Activated CD8-positive, alpha-beta memory T cell treated with anti-CD3 and anti-CD28 coated beads, Interleukin-2, amount 10 ng/mL, durations not matched to agents 7 days and 5 days (primary cell): ENCODE measurements around the gene SNAP91. TPM values are rescaled to one million over a fixed set of nuclear protein-coding genes. Genes with fewer than 3 reads are reported as not detected.
"Not testable (repeated sequence)": the region's sequence is repeated elsewhere in the genome, so short reads cannot be mapped to it uniquely, and the experiment has no call there.

Experiments used
- ATAC-seq: fragments of 150-1000 bp; cut with Tn5 transposase; one replicate; pipeline ENCODE4 v1.10.0; 2021; ENCODE audit warnings: moderate library complexity
- CTCF ChIA-PET: fragments of 350-600 bp; sonication (Branson Sonifier 250); formaldehyde crosslinking; loops from one replicate; lab custom pipeline; 2021; ENCODE audit warnings: antibody characterized with exemption; lab: Charles Lee
- DNase-seq: peaks from one replicate; pipeline ENCODE4 v3.0.0-alpha.2; 2020
- H3K27ac Mint-ChIP-seq: one replicate; pipeline ENCODE4 v1.8.0; 2021; ENCODE audit warnings: mild to moderate bottlenecking, mixed read lengths
- H3K27me3 Mint-ChIP-seq: one replicate; pipeline ENCODE4 v1.8.0; 2021; ENCODE audit warnings: mixed read lengths
- H3K36me3 Mint-ChIP-seq: one replicate; pipeline ENCODE4 v1.8.0; 2021; ENCODE audit warnings: mild to moderate bottlenecking, mixed read lengths
- H3K4me1 Mint-ChIP-seq: one replicate; pipeline ENCODE4 v1.8.0; 2021; ENCODE audit warnings: mixed read lengths
- H3K4me3 Mint-ChIP-seq: one replicate; pipeline ENCODE4 v1.8.0; 2021; ENCODE audit warnings: mild to moderate bottlenecking, moderate library complexity, mixed read lengths
- H3K9me3 Mint-ChIP-seq: one replicate; pipeline ENCODE4 v1.8.0; 2022; ENCODE audit warnings: low read depth, mixed read lengths
- total RNA-seq, 2 experiments: library from RNA; stranded (reverse); gene quantifications; one replicate each; pipeline ENCODE4 v1.2.3, GENCODE V29; 2021

SNAP91 gene, protein sequence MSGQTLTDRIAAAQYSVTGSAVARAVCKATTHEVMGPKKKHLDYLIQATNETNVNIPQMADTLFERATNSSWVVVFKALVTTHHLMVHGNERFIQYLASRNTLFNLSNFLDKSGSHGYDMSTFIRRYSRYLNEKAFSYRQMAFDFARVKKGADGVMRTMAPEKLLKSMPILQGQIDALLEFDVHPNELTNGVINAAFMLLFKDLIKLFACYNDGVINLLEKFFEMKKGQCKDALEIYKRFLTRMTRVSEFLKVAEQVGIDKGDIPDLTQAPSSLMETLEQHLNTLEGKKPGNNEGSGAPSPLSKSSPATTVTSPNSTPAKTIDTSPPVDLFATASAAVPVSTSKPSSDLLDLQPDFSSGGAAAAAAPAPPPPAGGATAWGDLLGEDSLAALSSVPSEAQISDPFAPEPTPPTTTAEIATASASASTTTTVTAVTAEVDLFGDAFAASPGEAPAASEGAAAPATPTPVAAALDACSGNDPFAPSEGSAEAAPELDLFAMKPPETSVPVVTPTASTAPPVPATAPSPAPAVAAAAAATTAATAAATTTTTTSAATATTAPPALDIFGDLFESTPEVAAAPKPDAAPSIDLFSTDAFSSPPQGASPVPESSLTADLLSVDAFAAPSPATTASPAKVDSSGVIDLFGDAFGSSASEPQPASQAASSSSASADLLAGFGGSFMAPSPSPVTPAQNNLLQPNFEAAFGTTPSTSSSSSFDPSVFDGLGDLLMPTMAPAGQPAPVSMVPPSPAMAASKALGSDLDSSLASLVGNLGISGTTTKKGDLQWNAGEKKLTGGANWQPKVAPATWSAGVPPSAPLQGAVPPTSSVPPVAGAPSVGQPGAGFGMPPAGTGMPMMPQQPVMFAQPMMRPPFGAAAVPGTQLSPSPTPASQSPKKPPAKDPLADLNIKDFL
- total RNA-seq = not detected

GRCh38 chr6:83708970-83709747, at the start of gene SNAP91:
TSS of gene SNAP91 (minus strand) at chr6:83709101. CDS start at chr6:83707927, 1,174 bp downstream.
- Mint-ChIP-seq H3K27ac (no peak within 1 kb of the TSS), H3K9me3 (no peaks in the 10 kb centered on the region), H3K36me3 (peaks cover 2% of the 10 kb centered on the region), H3K4me1 (peaks cover 3% of the 10 kb centered on the region), H3K27me3 (peaks cover 38% of the 10 kb centered on the region), H3K4me3 (no peak within 1 kb of the TSS)
- CTCF ChIA-PET = no interaction called here
- DNase-seq (no peak), ATAC-seq (no peak)

GRCh38 chr6:83758533-83758932, 49.6 kb upstream of the SNAP91 start:
- CTCF ChIA-PET = no interaction called here
- Mint-ChIP-seq H3K4me1 (no peaks in the 10 kb centered on the region), H3K27ac (no peak overlapping the region)

GRCh38 chr6:83757021-83757420, 48.1 kb upstream of the SNAP91 start:
- no peak for ATAC-seq
- CTCF ChIA-PET = no interaction called here
- Mint-ChIP-seq H3K27ac (no peak overlapping the region), H3K4me1 (no peaks in the 10 kb centered on the region), H3K4me3 (no peak overlapping the region), H3K27me3 (no peaks in the 10 kb centered on the region), H3K36me3 (no peaks in the 10 kb centered on the region), H3K9me3 (peaks cover 17% of the 10 kb centered on the region)
- DNase-seq = no peak

More at GRCh38 chr6:83758533-83758932, 49.6 kb upstream of the SNAP91 start:
- H3K9me3 Mint-ChIP-seq = peaks cover 13% of the 10 kb centered on the region
- H3K36me3 Mint-ChIP-seq = no peaks in the 10 kb centered on the region
- H3K27me3 Mint-ChIP-seq = no peaks in the 10 kb centered on the region
- ATAC-seq (no peak), DNase-seq (no peak)
- H3K4me3 Mint-ChIP-seq = no peak overlapping the region

- ATAC-seq = no peak
- CTCF ChIA-PET = no interaction called here
- Mint-ChIP-seq H3K27me3 (no peaks in the 10 kb centered on the region), H3K9me3 (peaks cover 17% of the 10 kb centered on the region), H3K4me3 (no peak overlapping the region), H3K4me1 (no peaks in the 10 kb centered on the region), H3K27ac (no peak overlapping the region), H3K36me3 (no peaks in the 10 kb centered on the region)
- no peak for DNase-seq
Measured at GRCh38 chr6:83756565-83756964, 47.7 kb upstream of the SNAP91 start.

DNA sequence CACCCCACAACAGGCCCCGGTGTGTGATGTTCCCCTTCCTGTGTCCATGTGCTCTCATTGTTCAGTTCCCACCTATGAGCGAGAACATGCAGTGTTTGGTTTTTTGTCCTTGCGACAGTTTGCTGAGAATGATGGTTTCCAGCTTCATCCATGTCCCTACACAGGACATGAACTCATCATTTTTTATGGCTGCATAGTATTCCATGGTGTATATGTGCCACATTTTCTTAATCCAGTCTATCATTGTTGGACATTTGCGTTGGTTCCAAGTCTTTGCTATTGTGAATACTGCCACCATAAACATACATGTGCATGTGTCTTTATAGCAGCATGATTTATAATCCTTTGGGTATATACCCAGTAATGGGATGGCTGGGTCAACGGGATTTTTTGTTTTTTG, 43.5 kb upstream of the SNAP91 start:
- not testable (repeated sequence) for H3K27ac Mint-ChIP-seq

GRCh38 chr6:83741089-83741488, 32.2 kb upstream of the SNAP91 start:
- CTCF ChIA-PET = no interaction called here

More for the DNA sequence above, 43.5 kb upstream of the SNAP91 start:
- ATAC-seq, CTCF ChIA-PET, H3K36me3 Mint-ChIP-seq, DNase-seq, H3K4me3 Mint-ChIP-seq, H3K27me3 Mint-ChIP-seq, H3K4me1 Mint-ChIP-seq: not testable (repeated sequence)
- peaks cover 14% of the 10 kb centered on the region for H3K9me3 Mint-ChIP-seq

DNA sequence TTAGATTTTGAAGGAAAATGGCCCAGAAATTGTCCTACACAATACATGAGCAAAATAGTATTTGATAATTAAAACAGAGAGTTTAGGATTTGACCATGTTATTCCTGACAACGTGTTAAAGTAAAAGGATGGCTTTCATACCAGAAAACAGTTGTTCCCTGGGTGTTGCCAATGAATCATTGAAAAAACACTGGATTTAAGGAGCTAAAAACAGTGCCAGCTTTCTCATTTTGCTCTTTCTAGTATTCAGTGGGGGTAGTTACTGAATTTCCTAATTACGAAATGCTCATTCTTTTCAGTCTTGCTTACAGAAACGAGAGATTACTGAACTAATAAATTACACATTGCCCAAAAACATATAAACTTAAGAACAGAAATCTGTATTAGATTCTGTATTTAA, 26.6 kb upstream of the SNAP91 start:
- Mint-ChIP-seq H3K4me3 (no peak overlapping the region), H3K36me3 (no peaks in the 10 kb centered on the region), H3K4me1 (no peaks in the 10 kb centered on the region), H3K9me3 (no peaks in the 10 kb centered on the region), H3K27ac (no peak overlapping the region), H3K27me3 (no peaks in the 10 kb centered on the region)
- DNase-seq (no peak), ATAC-seq (no peak)
- CTCF ChIA-PET = no interaction called here

More at GRCh38 chr6:83741089-83741488, 32.2 kb upstream of the SNAP91 start:
- Mint-ChIP-seq H3K36me3 (no peaks in the 10 kb centered on the region), H3K9me3 (no peaks in the 10 kb centered on the region), H3K4me3 (no peak overlapping the region), H3K4me1 (no peaks in the 10 kb centered on the region), H3K27ac (no peak overlapping the region), H3K27me3 (no peaks in the 10 kb centered on the region)
- DNase-seq (no peak), ATAC-seq (no peak)

GRCh38 chr6:83729871-83730270, 21.0 kb upstream of the SNAP91 start:
- H3K4me3 Mint-ChIP-seq = no peak overlapping the region
- no peaks in the 10 kb centered on the region for H3K9me3 Mint-ChIP-seq
- ATAC-seq = no peak
- no peaks in the 10 kb centered on the region for H3K27me3 Mint-ChIP-seq
- no peak overlapping the region for H3K27ac Mint-ChIP-seq
- CTCF ChIA-PET = no interaction called here
- H3K36me3 Mint-ChIP-seq = no peaks in the 10 kb centered on the region
- DNase-seq = no peak
- no peaks in the 10 kb centered on the region for H3K4me1 Mint-ChIP-seq

- DNase-seq (no peak), ATAC-seq (no peak)
- Mint-ChIP-seq H3K27ac (no peak overlapping the region), H3K4me1 (no peaks in the 10 kb centered on the region), H3K27me3 (no peaks in the 10 kb centered on the region), H3K4me3 (no peak overlapping the region), H3K9me3 (no peaks in the 10 kb centered on the region), H3K36me3 (no peaks in the 10 kb centered on the region)
- CTCF ChIA-PET = no interaction called here
Measured at GRCh38 chr6:83722876-83723275, 14.0 kb upstream of the SNAP91 start.

GRCh38 chr6:83717809-83718208, 8.9 kb upstream of the SNAP91 start:
- no peaks in the 10 kb centered on the region for H3K27me3 Mint-ChIP-seq

DNA sequence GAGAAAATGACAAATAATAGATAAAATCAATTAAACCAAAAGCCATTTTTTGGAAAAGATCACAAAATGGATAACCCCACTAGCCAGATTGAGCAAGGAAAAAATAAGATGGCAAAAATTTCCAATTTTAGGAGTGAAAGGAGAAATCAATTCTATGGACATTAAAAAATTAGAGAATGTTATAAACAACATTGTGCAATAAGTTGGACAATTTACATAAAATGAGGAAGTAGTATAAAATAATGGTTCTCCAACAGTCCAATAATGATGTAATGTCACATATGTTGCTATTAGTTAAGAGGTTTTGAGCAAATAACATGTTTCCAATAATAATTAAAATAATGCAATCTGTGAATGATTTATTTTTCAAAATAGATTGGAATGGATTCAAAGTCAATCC, 3.1 kb upstream of the SNAP91 start:
- Mint-ChIP-seq H3K27me3 (peaks cover 30% of the 10 kb centered on the region), H3K36me3 (peaks cover 2% of the 10 kb centered on the region), H3K27ac (no peak overlapping the region), H3K4me1 (peaks cover 3% of the 10 kb centered on the region), H3K9me3 (no peaks in the 10 kb centered on the region), H3K4me3 (no peak overlapping the region)
- DNase-seq (no peak), ATAC-seq (no peak)
- CTCF ChIA-PET = no interaction called here

More at GRCh38 chr6:83717809-83718208, 8.9 kb upstream of the SNAP91 start:
- Mint-ChIP-seq H3K36me3 (no peaks in the 10 kb centered on the region), H3K27ac (no peak overlapping the region), H3K9me3 (no peaks in the 10 kb centered on the region), H3K4me1 (no peaks in the 10 kb centered on the region), H3K4me3 (no peak overlapping the region)
- ATAC-seq (no peak), DNase-seq (no peak)
- CTCF ChIA-PET = no interaction called here

DNA sequence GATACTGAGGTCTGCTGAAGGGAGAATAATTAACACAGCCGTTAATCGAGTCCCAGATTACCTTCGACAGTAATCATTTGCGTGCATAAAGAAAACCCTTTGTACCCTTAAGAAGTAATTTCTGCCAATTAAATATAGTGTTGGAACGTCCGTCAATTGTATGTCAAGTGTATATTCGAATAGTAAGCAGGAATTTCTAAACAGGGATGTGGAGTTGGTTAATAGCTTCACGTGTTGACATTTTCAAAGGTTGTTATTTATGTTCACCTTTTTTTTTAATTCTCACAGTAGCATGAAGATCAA, 798 bp upstream of the SNAP91 start:
- DNase-seq = no peak
- ATAC-seq = no peak
- H3K27me3 Mint-ChIP-seq = peaks cover 38% of the 10 kb centered on the region
- no peaks in the 10 kb centered on the region for H3K9me3 Mint-ChIP-seq
- H3K27ac Mint-ChIP-seq = no peak overlapping the region
- peaks cover 3% of the 10 kb centered on the region for H3K4me1 Mint-ChIP-seq
- CTCF ChIA-PET = no interaction called here
- H3K4me3 Mint-ChIP-seq = no peak overlapping the region
- H3K36me3 Mint-ChIP-seq = peaks cover 2% of the 10 kb centered on the region

DNA sequence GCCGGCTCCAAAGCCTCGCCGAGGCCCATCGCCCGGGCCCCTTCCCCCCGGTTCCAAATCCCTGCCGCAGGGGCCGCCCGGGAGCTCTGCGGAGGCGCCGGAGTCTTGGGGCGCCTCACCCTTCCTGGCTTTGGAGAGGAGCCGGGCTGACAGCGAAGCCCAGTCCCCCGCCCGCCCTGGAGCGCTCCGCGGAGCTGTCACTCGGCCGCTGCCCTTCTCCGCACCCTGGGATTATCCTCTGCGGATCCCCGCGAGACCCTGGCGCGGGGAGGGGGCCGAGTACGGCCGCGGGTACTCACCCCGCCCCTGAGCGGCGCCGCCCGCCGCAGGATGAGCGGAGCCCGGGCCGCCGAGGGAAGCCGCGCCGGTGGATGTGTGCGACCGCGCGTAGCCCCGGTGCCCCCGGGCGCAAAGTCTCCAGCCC, 343 bp downstream of the SNAP91 start:
- CTCF ChIA-PET = no interaction called here
- DNase-seq (no peak), ATAC-seq (no peak)
- H3K27me3 Mint-ChIP-seq = peaks cover 38% of the 10 kb centered on the region
- H3K36me3 Mint-ChIP-seq = peaks cover 2% of the 10 kb centered on the region
- no peak overlapping the region for H3K27ac Mint-ChIP-seq
- peaks cover 3% of the 10 kb centered on the region for H3K4me1 Mint-ChIP-seq
- no peaks in the 10 kb centered on the region for H3K9me3 Mint-ChIP-seq
- H3K4me3 Mint-ChIP-seq = no peak overlapping the region
